Measurements from ENCODE around the gene LCN9.
"Not testable (repeated sequence)": the region's sequence is repeated elsewhere in the genome, so short reads cannot be mapped to it uniquely, and the experiment has no call there.

The LCN9 gene

GRCh38 chr9:135662758-135663450 lies at the start of gene LCN9:
Gene LCN9, plus strand, starts transcription at chr9:135663309. Its CDS starts 13 bp downstream, at chr9:135663322.
- no peak for DNase-seq

GRCh38 chr9:135613946-135614805 lies 48.9 kb upstream of the LCN9 start:
- DNase-seq, result no peak

GRCh38 chr9:135614821-135615665 lies 48.1 kb upstream of the LCN9 start:
- no peak for DNase-seq

GRCh38 chr9:135615666-135616618 lies 47.2 kb upstream of the LCN9 start:
- DNase-seq, result no peak

- DNase-seq, result no peak
Measured at GRCh38 chr9:135616619-135617537, 46.2 kb upstream of the LCN9 start.

GRCh38 chr9:135617538-135617900 lies 45.6 kb upstream of the LCN9 start:
- no peak for DNase-seq

- DNase-seq, result no peak
Measured at GRCh38 chr9:135617991-135618411, 45.1 kb upstream of the LCN9 start.

- no peak for DNase-seq
Measured at GRCh38 chr9:135618866-135619598, 44.1 kb upstream of the LCN9 start.

- DNase-seq, result no peak
Measured at GRCh38 chr9:135619599-135619886, 43.6 kb upstream of the LCN9 start.

GRCh38 chr9:135620558-135620957 lies 42.6 kb upstream of the LCN9 start:
- DNase-seq, result no peak

- DNase-seq, result no peak
Measured at GRCh38 chr9:135622415-135623020, 40.6 kb upstream of the LCN9 start.

- DNase-seq, result no peak
Measured at GRCh38 chr9:135624282-135624681, 38.8 kb upstream of the LCN9 start.

GRCh38 chr9:135632841-135633240 lies 30.3 kb upstream of the LCN9 start:
- DNase-seq, result no peak

- DNase-seq, result not testable (repeated sequence)
Measured at GRCh38 chr9:135636930-135637530, 26.1 kb upstream of the LCN9 start.

- no peak for DNase-seq
Measured at GRCh38 chr9:135639196-135639595, 23.9 kb upstream of the LCN9 start, which contains the start of gene GLT6D1. Gene GLT6D1, minus strand, starts transcription at chr9:135639540. Its CDS starts 353 bp downstream, at chr9:135639187.

GRCh38 chr9:135641047-135641446 lies 22.1 kb upstream of the LCN9 start:
- no peak for DNase-seq

- DNase-seq, result no peak
Measured at GRCh38 chr9:135641745-135642144, 21.4 kb upstream of the LCN9 start.

GRCh38 chr9:135644631-135645218 lies 18.4 kb upstream of the LCN9 start:
- no peak for DNase-seq

GRCh38 chr9:135647884-135648283 lies 15.2 kb upstream of the LCN9 start:
- no peak for DNase-seq
